HG03175 (cell line): ENCODE data around the gene ST8SIA1.

Source experiments
- ATAC-seq: cut with Tn5 transposase; IDR thresholded peaks from one replicate; pipeline ENCODE4 v1.9.1; 2021; ENCODE audit warnings: mild to moderate bottlenecking, moderate library complexity; ENCODE audit not compliant: unreplicated experiment

The ST8SIA1 gene

DNA sequence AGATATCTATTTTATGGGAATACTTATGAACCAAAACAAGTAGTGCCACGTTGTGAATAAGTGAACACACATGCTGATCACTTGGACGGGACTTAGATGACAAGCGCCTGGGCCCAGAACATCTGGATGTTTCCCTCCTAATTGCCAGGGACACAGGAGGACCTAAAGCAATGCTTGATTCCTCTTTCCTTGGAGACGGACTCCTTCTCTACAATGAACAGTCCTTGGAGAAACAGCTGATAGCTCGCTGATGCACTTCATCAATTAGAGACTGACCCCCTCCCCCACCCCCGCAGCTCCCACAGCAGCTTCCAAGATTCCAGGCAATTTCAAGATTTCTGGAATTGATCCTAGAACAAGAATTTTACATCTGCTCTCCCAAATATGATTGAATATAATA is 86.4 kb downstream of the ST8SIA1 start:
- ATAC-seq: no peak

DNA sequence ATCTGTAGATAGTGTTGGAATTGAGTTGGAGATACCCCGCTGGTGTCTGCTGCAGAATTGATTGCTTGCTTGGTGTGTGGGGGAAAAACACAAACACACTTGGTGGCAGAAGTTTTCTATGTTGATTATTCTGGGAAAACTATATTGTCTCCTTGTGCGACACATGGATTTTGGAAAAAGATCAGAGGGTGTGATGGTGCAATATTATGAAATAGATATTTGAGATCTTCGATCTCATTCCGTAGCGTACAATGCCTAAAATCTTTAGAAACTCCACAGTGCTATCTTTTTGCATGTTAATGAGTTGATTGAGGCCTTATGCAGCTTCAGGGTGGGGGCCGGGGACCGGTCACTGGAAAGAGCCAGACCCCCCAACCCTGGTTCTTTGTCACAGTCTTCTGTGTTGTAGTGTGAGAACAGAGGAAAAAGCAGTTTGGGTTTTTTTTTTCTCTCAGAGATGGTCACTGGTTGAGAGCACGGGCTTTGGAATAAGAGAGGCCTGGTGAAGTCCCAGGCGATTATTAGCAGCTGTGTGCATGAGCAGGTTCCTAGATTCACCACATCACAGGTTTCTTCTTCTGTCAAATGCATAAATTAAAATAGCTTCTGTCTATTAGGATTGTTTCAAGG is 88.2 kb downstream of the ST8SIA1 start:
- no peak for ATAC-seq

DNA sequence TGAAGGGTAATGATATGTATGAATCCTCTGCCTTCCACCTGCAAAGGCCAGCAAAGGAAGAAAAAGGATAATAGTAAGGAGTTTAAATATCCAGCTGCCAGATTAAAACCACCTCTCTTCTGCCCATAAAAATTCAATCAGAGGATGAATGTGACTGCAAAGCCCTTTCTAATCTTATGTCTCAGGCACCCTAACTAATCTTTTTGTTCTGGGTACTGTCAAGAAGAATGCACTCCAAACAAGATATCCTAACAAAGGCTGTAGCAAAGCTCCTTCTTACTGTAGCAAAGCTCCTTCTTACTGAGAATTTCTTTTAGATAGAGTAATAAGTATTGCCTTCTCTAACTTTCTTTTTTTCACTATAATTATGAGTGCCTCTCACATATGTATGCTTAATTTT is 91.8 kb downstream of the ST8SIA1 start:
- no peak for ATAC-seq

DNA sequence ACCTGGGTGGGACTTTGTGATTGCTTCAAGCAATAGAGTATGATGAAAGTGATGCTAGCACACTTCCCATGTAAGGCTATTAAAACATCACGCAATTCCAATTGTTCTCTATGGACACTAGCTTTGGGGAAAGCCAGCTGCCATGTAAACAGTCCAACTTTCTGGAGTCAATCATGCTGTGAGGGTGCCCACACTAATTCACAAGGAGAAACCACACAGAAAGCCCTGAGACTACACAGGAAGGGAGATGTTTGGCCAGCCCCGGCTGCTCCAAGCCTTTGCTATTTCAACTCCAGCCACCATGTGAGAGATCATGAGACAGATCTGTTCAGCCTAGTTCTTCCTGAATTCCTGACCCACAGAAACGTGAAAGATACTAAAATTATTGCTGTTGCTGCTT is 96.3 kb downstream of the ST8SIA1 start:
- ATAC-seq: no peak

DNA sequence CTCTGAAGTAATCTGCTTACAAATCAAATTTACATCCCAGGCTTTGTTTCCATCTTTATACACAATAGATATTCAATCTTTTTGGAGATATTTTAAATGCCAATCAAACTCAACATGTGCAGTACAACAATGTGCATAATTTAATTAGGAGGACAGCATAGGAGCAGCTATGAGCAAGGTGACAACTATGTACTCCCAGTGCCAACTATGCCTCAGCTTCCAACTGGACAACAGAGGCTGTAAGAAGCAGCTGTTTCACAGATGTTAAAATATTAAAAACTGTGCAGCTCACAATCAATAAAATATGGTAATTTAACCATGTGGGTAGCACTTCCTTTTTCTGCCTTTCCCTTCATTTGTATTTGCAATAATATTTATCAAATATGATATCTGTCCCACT is 99.9 kb downstream of the ST8SIA1 start:
- no peak for ATAC-seq

DNA sequence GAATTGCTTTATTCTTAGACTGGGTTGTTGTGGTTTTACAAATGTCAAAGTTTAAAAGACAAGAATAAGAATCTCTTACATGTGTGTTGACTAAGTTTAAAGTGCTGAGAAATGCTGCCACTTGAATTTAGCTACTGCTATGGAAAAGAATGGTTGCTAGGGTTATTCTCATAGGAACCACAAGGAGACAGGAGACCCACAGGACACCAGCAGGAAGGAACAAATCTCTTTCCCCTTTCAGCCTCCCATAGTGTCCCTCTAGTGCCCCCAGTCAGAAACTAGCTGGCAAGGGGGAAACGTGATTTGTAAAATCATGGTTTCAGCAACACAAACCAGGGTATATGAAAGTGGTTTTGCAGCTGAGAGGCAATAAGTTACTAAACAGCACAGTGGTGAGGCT is 102.7 kb downstream of the ST8SIA1 start:
- no peak for ATAC-seq

DNA sequence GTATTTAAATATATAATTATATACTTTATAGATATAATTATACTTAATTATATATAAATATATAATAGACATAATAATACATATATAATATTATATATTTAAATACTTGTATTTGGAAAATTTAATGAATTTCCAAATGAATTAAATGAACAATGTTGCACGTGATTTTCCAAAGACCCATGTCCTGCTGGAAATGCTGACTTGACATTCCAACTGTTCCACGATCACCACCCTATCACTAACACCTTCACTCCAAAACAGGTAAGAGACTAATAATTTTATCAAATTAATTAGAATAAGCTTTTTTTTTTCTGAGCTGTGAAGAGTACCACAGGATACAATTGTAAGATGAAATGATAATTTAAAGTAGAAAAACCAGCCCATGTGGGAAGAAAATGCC is 103.4 kb downstream of the ST8SIA1 start:
- ATAC-seq: no peak

DNA sequence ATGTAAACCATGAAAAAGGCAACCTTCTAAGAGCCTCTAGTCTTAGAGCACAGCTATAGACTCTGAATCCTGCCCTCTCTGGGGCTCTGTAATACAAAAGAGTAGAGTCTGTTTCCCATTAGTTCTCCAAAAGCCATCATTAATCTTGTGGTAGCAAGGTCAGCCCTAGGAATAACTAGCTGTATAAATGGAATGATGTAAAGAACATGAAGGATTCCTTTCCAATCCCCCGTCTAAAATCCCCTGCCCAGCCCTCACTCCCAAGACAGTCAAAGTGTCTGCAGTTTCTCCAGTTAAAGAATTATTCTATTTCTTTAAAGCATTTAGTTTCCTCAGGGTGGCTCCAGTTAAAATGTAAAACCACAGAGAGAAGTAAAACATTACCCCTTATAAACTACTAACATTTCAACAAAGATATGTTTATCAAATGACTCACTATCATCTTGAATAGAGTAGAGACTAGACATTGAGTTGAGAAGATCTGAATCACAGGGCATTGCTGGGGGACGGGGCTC is 104.2 kb downstream of the ST8SIA1 start:
- no peak for ATAC-seq

DNA sequence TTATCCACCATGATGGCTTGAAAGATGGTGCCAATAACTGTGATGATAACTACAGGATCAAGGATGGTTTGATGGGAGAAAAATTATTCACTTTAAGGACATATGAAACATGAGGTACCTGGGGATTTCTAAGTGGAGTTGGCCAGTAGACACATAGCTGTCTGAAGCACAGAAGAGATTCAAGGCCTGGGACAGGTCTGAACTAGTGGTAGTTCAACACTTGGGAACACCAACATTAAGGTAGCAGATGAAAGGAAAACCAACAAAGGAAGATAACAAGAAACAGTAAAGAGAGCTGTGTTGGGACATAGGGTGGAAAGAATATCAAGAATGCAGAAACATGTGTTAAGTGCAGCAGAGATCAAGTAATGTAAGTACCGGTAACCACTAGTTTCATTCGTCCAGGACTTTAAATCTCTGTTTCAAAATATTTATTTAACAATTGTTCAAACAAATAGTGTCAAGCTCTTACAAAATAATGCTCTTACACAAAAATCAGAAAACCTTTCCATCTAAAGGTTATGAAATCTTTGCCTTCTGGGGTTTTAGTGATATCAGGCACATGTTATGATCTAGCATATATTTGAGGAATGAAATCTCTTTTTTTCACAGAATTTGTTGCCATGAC is 104.7 kb downstream of the ST8SIA1 start:
- ATAC-seq: no peak

DNA sequence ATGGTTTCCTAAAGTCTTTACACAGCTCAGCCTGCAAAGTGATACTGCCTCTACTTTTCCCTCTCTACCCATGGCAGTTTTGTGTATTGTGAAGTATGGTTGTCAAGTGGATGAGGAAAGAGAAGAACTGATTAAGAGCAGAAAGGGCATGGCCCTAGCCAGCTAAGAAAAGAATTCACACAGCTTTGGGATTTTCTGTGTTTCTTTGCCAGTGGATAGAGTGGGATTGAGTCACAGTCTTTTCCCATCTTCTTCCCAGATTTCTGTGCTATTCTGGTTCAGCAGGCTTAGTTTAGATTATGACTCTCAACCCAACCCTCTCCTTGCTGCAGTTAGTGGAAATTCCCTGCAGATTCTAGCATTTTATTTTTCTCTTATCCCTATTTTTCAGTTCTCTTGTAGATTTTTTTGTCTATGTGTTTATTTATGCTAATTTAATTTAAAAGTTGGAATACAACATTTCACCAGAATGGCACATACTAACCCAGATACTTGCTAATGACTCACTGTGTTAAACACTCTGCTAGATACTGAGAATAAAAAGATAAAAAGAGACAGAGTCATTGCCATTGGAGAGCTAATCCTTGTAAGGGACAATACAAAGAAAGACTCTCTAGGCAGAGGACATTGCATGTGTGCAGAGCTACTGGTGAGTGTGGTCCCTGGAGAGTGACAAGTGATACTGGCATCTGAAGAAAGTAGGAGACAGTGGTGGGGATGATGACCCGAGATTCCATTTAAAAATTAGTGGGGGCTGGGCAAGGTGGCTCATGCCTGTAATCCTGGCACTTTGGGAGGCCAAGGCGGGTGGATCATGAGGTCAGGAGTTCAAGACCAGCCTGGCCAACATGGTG is 106.3 kb downstream of the ST8SIA1 start:
- no peak for ATAC-seq

DNA sequence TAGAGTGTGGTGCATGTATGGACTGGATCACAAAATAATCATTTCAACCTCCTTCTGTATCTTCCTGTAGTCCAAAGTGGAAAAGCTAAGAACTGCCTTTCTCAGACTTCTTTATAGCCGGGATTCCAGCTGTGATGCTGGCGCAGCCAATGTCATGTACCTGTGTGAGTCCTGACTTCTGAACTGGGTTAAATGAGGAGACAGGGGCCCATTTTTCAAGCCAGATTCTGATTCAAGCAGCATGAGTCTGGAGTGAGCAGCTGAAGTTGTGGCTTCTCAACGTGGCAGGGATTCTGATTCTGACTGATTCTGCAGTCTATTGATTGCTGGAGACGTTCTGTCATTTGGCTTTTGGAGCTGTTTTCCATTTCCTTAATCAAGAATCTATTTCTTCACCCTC is 111.2 kb downstream of the ST8SIA1 start:
- no peak for ATAC-seq

DNA sequence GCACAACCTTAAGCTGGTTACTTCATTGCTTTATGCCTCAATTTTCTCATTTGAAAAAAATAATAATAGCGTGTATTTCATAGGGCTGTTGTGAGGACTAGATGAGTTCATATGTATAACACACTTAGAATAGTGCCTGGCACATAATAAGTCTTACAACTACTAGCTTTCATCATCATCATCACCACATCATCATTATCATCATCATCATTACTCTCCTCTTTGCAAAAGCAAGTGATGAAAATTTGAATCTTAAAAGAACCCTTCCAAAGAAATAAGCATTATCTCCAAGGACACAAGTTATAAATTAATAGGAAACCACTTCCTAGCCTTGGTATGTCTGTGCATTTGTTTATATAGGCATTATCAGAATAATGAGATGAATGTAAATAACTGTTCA is 117.0 kb downstream of the ST8SIA1 start:
- no peak for ATAC-seq

DNA sequence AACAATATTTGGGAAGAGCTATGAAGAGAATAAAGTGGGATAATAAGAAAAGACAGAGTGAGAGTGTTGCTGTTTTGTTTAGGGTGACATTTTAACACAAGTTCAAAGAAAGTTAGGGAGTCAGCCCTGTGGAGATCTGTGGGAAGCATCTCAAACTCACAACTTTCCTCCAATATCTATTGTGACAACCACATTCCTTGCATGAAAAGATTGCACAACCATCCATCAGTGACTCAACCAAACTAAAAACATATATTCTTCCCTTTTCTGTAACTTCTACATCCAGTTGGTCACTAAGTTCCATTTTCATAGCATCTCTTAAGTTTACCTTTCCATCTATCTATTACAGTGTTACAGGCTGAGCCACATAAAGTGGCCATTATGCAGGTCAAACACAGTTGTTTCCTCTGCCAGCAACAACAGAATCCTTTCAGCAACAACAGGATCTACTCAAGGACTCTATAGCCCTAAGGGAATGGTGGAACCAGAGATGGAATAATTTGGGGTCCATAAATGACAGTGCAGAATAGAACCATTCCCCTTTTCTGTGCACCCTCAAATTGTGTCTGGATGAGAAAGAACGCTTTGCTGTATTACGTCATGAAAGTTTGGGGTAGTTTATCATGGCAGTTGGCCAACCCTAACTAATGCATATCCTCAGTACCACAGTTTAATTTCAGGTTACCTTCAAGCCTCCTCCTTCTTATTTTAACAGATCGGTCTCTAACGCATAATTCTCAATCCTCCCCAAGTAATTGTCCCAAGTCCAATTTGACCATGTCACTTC is 118.8 kb downstream of the ST8SIA1 start:
- ATAC-seq: no peak

DNA sequence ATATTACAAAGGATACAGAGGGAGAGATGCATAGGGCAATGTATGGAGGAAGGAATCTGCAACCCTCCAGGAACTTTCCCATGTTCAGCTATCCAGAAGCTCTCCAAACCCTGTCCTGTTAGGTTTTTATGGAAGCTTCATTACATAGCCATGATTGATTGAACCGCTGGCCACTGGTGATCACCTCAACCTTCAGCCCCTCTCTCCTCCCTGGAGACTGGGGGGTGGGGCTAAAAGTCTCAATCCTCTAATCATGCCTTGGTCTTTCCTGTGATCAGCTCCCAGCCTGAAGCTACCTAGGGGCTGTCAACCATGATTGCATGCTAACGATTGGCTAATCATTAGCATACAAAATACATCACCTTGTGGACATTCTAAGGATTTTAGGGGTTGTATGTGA is 123.4 kb downstream of the ST8SIA1 start:
- ATAC-seq: no peak

DNA sequence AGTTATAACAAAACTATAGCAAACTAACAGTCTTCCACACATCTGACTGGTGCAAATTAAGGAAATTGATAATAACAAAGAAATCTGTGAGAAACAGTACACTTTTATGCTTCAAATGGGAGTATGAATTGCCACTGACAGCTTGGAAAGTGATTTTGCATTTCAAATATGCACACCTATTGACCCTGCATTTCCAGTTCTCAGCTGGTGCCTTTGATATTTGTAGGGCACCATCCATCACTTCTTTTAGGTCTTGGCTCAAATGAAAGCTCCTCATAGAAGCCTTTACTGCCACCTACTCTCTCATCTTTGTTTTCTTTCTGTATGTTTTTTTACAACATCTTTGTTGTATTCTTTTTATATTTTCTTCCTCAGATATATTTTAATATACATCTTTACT is 125.1 kb downstream of the ST8SIA1 start:
- no peak for ATAC-seq

DNA sequence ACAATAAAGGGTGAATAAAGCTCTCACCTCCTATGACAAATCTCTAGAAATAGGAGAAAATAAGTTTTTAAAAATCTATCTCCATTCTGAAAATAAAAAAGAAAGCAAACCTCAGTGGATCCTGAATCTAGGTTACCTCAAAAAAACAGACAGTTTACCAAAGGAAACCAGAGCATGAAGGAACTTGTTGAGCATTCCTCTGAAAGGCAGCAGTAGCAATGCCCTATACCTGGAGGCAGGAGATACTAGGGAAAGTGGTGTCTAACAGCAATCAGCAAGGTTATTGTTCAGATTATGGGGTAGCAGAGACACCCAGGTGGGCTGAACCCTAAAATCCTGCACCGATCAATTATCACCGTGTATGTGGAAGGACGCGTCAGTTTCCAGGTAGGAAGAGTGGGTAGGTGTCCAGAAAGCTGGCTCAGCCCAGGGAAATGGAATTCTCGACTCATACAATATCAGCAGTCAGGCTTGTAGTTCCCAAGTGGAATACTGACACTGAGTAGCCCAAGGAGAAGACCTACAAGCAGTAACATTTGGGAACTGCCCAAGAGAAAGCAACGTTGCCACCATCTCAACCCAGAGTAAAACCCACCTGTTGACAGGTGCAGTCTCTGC is 128.3 kb downstream of the ST8SIA1 start:
- no peak for ATAC-seq

DNA sequence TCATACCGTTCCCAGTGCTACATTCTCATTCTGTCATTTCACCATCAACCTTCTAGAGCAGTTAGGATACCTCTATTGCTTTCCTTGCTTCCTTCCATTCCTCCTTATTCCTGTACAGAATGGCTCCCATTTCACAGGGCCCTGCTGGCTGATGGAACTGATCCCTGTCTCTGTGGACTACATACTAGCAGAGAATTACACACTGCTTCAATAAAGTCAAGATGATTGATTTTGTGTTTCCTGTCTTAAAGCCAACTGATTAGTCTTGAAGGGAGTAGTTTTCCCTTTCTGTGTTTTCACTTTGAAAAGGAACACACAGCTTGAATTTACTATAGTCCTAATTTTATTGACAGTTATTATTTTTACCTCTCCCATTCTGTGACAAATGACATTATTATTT is 130.1 kb downstream of the ST8SIA1 start:
- no peak for ATAC-seq

DNA sequence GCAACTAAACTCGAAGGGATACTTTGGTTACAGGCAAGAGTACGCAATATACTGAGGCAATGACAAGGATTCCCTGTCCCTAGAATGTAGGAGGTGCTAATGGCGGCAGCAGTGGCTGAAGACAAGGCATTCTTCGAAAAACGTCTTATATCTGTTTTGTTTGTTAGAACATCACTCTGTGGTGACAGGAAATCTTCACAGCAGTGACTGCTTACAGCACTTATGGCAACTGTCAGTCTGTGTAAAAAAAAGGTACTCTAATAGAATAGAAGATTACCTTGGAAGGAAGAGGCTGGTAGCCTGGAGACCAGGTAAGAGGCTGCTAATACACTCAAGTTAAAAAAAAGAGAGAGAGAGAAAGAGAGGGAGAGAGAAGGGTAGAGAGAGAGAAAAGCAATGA is 131.7 kb downstream of the ST8SIA1 start:
- no peak for ATAC-seq

DNA sequence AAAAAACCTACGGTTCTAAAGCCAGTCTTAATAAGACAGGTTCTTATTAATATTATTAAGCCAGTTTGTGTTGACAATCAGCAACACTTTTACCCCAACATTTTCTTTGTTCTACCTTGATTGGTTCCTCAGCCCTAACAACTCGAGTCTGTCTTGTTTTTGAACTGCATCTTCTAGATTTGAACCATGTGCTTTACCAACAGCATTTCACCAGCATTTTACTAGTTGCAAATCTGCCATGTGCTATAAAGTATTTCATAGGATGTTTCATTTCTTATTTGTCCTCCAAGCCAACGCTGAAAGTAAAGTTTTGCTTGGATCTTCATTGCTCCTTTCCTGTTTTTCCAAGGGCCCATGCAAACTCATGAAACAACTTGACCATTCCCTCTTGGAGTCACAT is 133.4 kb downstream of the ST8SIA1 start:
- ATAC-seq: no peak

DNA sequence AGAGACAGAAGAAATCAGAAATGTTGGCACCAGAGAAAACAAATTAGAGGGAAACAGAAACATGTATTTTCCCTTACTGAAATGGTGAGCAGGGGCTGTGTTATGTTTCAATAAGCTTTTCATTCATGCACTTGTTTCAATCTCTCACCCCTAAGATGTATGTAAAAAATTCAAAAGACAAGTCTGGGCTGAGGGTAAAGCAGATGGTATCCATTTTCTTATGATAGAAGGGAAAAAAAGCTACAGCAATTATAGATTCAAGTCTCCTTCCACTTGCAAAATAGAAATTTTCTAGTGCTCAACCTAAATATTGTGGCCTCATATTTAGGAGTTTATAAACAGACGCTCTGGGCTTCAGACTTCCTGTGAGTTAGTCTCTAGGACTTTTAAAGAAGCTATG is 138.3 kb downstream of the ST8SIA1 start:
- ATAC-seq: no peak

DNA sequence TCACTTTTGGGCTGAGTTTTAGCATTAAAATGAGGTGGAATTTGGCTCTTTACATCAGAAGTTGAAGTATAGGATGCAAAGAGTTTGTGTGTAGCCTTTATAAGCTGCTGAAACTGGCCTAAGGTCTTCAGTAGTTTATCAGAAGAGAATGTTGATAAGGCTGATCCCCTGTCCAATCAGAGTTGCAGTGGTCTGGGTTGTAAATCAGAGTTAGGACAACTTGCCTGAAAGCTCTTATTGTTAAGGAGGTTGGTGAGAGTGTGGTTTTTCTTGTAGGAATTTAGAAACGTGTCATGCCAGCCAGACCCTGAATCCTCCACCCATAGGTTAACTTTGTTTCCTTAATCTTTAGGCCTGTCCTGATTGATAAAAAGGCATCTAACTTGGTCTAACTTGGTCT is 143.5 kb downstream of the ST8SIA1 start:
- no peak for ATAC-seq
